T-helper 9 cell (primary cell): ENCODE results near the gene TMEM178B.

Experiments used
- DNase-seq: peaks from one replicate; pipeline ENCODE4 v3.0.0-alpha.2; 2020

TMEM178B gene

GRCh38 chr7:141225916-141226618 is 152.2 kb downstream of the TMEM178B start:
- DNase-seq, result no peak

- DNase-seq, result no peak
These were observed 153.6 kb downstream of the TMEM178B start for GRCh38 chr7:141227454-141227853.

GRCh38 chr7:141228482-141228881 is 154.6 kb downstream of the TMEM178B start:
- no peak for DNase-seq

GRCh38 chr7:141231018-141231792 is 157.3 kb downstream of the TMEM178B start:
- no peak for DNase-seq

GRCh38 chr7:141232286-141233051 is 158.6 kb downstream of the TMEM178B start:
- DNase-seq, result no peak

- no peak for DNase-seq
These were observed 160.7 kb downstream of the TMEM178B start for GRCh38 chr7:141234335-141235105.

GRCh38 chr7:141235656-141236055 is 161.8 kb downstream of the TMEM178B start:
- no peak for DNase-seq

- no peak for DNase-seq
These were observed 164.9 kb downstream of the TMEM178B start for GRCh38 chr7:141238596-141239243.

- DNase-seq, result no peak
These were observed 165.8 kb downstream of the TMEM178B start for GRCh38 chr7:141239661-141240060.

GRCh38 chr7:141242568-141242967 is 168.7 kb downstream of the TMEM178B start:
- DNase-seq, result no peak

GRCh38 chr7:141243368-141243767 is 169.5 kb downstream of the TMEM178B start:
- DNase-seq, result no peak

- no peak for DNase-seq
These were observed 170.6 kb downstream of the TMEM178B start for GRCh38 chr7:141244435-141244834.

GRCh38 chr7:141246426-141246825 is 172.6 kb downstream of the TMEM178B start:
- no peak for DNase-seq

GRCh38 chr7:141251180-141251579 is 177.3 kb downstream of the TMEM178B start:
- DNase-seq, result no peak

GRCh38 chr7:141251957-141252356 is 178.1 kb downstream of the TMEM178B start:
- DNase-seq, result no peak

GRCh38 chr7:141257597-141257996 is 183.7 kb downstream of the TMEM178B start:
- no peak for DNase-seq

GRCh38 chr7:141258559-141258958 is 184.7 kb downstream of the TMEM178B start:
- DNase-seq, result no peak

GRCh38 chr7:141262101-141263090 is 188.5 kb downstream of the TMEM178B start:
- no peak for DNase-seq

- DNase-seq, result no peak
These were observed 189.6 kb downstream of the TMEM178B start for GRCh38 chr7:141263508-141263907.

- no peak for DNase-seq
These were observed 190.1 kb downstream of the TMEM178B start for GRCh38 chr7:141263983-141264382.

- no peak for DNase-seq
These were observed 190.6 kb downstream of the TMEM178B start for GRCh38 chr7:141264511-141264910.
